Smooth muscle cell (in vitro differentiated cells): ENCODE results near the gene SNX19. TPM values are rescaled to one million over a fixed set of nuclear protein-coding genes. Genes with fewer than 3 reads are reported as not detected.

Experiments used
- DNase-seq: peaks from one replicate; lab custom pipeline; 2025; ENCODE audit not compliant: unreplicated experiment; lab: John Stamatoyannopoulos, UW
- H2AFZ ChIP-seq: fragments of 200-600 bp; sonication (generic); 2 replicates; pipeline ENCODE4 v1.6.0; 2016; ENCODE audit warnings: antibody characterized with exemption, low read depth, mild to moderate bottlenecking
- H3F3A ChIP-seq: fragments of 200-600 bp; sonication (generic); 2 replicates; pipeline ENCODE4 v1.6.0; 2017; ENCODE audit warnings: antibody characterized with exemption, low read depth
- H3K27ac ChIP-seq: fragments of 200-600 bp; sonication (generic); 2 replicates; pipeline ENCODE4 v1.5.1; 2016; ENCODE audit warnings: low read depth, mild to moderate bottlenecking
- H3K27me3 ChIP-seq: fragments of 200-600 bp; sonication (generic); 2 replicates; pipeline ENCODE4 v1.6.1; 2016; ENCODE audit warnings: low read depth, mild to moderate bottlenecking
- H3K36me3 ChIP-seq: fragments of 200-600 bp; sonication (generic); 2 replicates; pipeline ENCODE4 v1.5.1; 2016; ENCODE audit warnings: low read depth
- H3K4me1 ChIP-seq: fragments of 200-600 bp; sonication (generic); 2 replicates; pipeline ENCODE4 v1.5.1; 2016; ENCODE audit warnings: low read depth
- H3K4me2 ChIP-seq: fragments of 200-600 bp; sonication (generic); 2 replicates; pipeline ENCODE4 v1.6.0; 2016; ENCODE audit warnings: mild to moderate bottlenecking
- H3K4me3 ChIP-seq: fragments of 200-600 bp; sonication (generic); 2 replicates; pipeline ENCODE4 v1.5.1; 2016; ENCODE audit warnings: mild to moderate bottlenecking
- H3K79me2 ChIP-seq: fragments of 200-600 bp; sonication (generic); 2 replicates; pipeline ENCODE4 v1.6.0; 2016; ENCODE audit warnings: low read depth, mild to moderate bottlenecking
- H3K9ac ChIP-seq: fragments of 200-600 bp; sonication (generic); 2 replicates; pipeline ENCODE4 v1.6.0; 2016; ENCODE audit warnings: low read depth
- H3K9me3 ChIP-seq: fragments of 200-600 bp; sonication (generic); replicated peaks from 2 replicates; pipeline ENCODE4 v1.5.1; 2016; ENCODE audit warnings: low read depth
- H4K20me1 ChIP-seq: fragments of 200-600 bp; sonication (generic); 2 replicates; pipeline ENCODE4 v1.6.0; 2016; ENCODE audit warnings: low read depth
- CTCF ChIP-seq: fragments of 200-600 bp; sonication (generic); IDR thresholded peaks from 2 replicates; pipeline ENCODE4 v1.5.1; 2017; ENCODE audit warnings: borderline replicate concordance, mild to moderate bottlenecking, antibody characterized with exemption; ENCODE audit not compliant: insufficient read depth, poor library complexity, severe bottlenecking
- WGBS: methylation state at CpG from one replicate; pipeline ENCODE4 v1.1.7; 2016; ENCODE audit warnings: low lambda C conversion rate; 5-methylcytosine and 5-hydroxymethylcytosine counted together
- polyA plus RNA-seq: library from polyadenylated mRNA; unstranded; fragments of >200 nt; fragmentation: Nextera tagmentation; extraction: Ambion mirVana; gene quantifications from 2 replicates; pipeline ENCODE4 v1.2.1, GENCODE V29; 2016
- total RNA-seq: library from RNA; depleted of rRNA; stranded (reverse); fragments of >200 nt; gene quantifications from 2 replicates; pipeline ENCODE4 v1.2.3, GENCODE V29; 2014

SNX19 gene
- total and polyA plus RNA-seq, 2 experiments from 2014 or later, result 15.1 to 59.5 TPM

- Histone ChIP-seq H2AFZ (no peak overlapping the region), H3K4me3 (no peak overlapping the region), H4K20me1 (no peaks in the 10 kb centered on the region), H3K79me2 (no peaks in the 10 kb centered on the region), H3K36me3 (no peaks in the 10 kb centered on the region), H3K4me1 (peaks cover 7% of the 10 kb centered on the region), H3K9ac (no peak overlapping the region), H3K27ac (no peak overlapping the region), H3K4me2 (no peak overlapping the region), H3K9me3 (no peaks in the 10 kb centered on the region), H3K27me3 (no peaks in the 10 kb centered on the region), H3F3A (peaks cover 21% of the 10 kb centered on the region)
- no peak for DNase-seq
- WGBS, result 84% methylated on average over 9 of the region's 9 CpGs
- no peak for TF ChIP-seq CTCF
Measured at GRCh38 chr11:130831976-130832375, 84.3 kb downstream of the SNX19 start.

GRCh38 chr11:130831506-130831905, 84.8 kb downstream of the SNX19 start:
- Histone ChIP-seq H4K20me1 (no peaks in the 10 kb centered on the region), H3K79me2 (no peaks in the 10 kb centered on the region), H3K27ac (no peak overlapping the region), H3K27me3 (no peaks in the 10 kb centered on the region), H3K4me3 (no peak overlapping the region), H3K36me3 (no peaks in the 10 kb centered on the region), H3K4me2 (no peak overlapping the region), H2AFZ (no peak overlapping the region), H3K9ac (no peak overlapping the region), H3K9me3 (no peaks in the 10 kb centered on the region), H3F3A (peaks cover 21% of the 10 kb centered on the region), H3K4me1 (peaks cover 7% of the 10 kb centered on the region)
- TF ChIP-seq CTCF, result no peak
- no peak for DNase-seq
- WGBS, result 90% methylated on average over 7 of the region's 7 CpGs

GRCh38 chr11:130830566-130830965, 85.7 kb downstream of the SNX19 start:
- Histone ChIP-seq H3K4me3 (no peak overlapping the region), H3K4me1 (peaks cover 7% of the 10 kb centered on the region), H3K36me3 (no peaks in the 10 kb centered on the region), H3K9ac (no peak overlapping the region), H4K20me1 (no peaks in the 10 kb centered on the region), H3K27ac (no peak overlapping the region), H3K79me2 (no peaks in the 10 kb centered on the region), H2AFZ (no peak overlapping the region), H3K4me2 (no peak overlapping the region), H3K27me3 (no peaks in the 10 kb centered on the region), H3K9me3 (no peaks in the 10 kb centered on the region), H3F3A (peaks cover 21% of the 10 kb centered on the region)
- 94% methylated on average over 6 of the region's 6 CpGs for WGBS
- no peak for DNase-seq
- TF ChIP-seq CTCF, result no peak

GRCh38 chr11:130829920-130830511, 86.3 kb downstream of the SNX19 start:
- H3K36me3 ChIP-seq, result no peaks in the 10 kb centered on the region
- H3K9me3 ChIP-seq, result no peaks in the 10 kb centered on the region
- H3K4me1 ChIP-seq, result peaks cover 11% of the 10 kb centered on the region
- DNase-seq, result no peak
- TF ChIP-seq CTCF, result no peak
- H3K27ac ChIP-seq, result no peak overlapping the region
- WGBS, result 96% methylated on average over 6 of the region's 6 CpGs
- no peak overlapping the region for H3K4me2 ChIP-seq
- no peak overlapping the region for H3K4me3 ChIP-seq
- H3K9ac ChIP-seq, result no peak overlapping the region
- no peaks in the 10 kb centered on the region for H3K27me3 ChIP-seq
- H3F3A ChIP-seq, result peaks cover 21% of the 10 kb centered on the region
- no peaks in the 10 kb centered on the region for H3K79me2 ChIP-seq
- no peaks in the 10 kb centered on the region for H4K20me1 ChIP-seq
- H2AFZ ChIP-seq, result no peak overlapping the region
